ENCODE data around the gene GLI3.

The GLI3 gene

DNA sequence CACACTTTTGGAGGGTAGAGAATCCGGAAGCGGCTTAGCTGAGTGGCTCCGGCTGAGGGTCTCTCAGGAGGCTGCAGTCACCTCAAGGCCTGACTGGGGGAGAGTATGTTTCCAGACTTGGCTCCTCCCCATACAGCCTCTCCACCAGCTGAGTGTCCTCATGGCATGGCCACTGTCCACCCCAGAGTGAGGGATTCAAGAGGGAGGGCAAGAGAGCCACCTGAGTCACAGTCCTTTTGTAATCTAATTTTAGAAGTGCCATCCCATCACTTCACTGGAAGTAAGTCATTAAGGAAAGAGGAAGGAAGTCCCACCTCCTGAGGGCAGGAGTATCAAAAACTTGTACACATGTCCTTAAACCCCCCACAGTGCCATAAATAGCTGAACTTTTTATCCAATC is 134.0 kb downstream of the GLI3 start:
- Histone ChIP-seq H3K9me3 (ENCODE audit: severe bottlenecking) (no peaks in the 10 kb centered on the region), H3K4me1 (ENCODE audit: insufficient read depth, poor library complexity, severe bottlenecking) (peaks cover 50% of the 10 kb centered on the region), H3K27me3 (ENCODE audit: insufficient read depth, poor library complexity, severe bottlenecking) (no peaks in the 10 kb centered on the region), H3K36me3 (ENCODE audit: low read depth) (no peaks in the 10 kb centered on the region; the same call in 1 of the 2 replicates), H3K4me3 (ENCODE audit: severe bottlenecking) (no peak overlapping the region), H3K27ac (ENCODE audit: poor library complexity, severe bottlenecking) (no peak overlapping the region)
- DNase-seq (ENCODE audit: low spot score): no peak
- TF ChIP-seq, protein P1, sequence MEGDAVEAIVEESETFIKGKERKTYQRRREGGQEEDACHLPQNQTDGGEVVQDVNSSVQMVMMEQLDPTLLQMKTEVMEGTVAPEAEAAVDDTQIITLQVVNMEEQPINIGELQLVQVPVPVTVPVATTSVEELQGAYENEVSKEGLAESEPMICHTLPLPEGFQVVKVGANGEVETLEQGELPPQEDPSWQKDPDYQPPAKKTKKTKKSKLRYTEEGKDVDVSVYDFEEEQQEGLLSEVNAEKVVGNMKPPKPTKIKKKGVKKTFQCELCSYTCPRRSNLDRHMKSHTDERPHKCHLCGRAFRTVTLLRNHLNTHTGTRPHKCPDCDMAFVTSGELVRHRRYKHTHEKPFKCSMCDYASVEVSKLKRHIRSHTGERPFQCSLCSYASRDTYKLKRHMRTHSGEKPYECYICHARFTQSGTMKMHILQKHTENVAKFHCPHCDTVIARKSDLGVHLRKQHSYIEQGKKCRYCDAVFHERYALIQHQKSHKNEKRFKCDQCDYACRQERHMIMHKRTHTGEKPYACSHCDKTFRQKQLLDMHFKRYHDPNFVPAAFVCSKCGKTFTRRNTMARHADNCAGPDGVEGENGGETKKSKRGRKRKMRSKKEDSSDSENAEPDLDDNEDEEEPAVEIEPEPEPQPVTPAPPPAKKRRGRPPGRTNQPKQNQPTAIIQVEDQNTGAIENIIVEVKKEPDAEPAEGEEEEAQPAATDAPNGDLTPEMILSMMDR (IDR thresholded peaks at IDR 0.05; ENCODE audit: poor library complexity, severe bottlenecking): no peak
- no peak for ATAC-seq (ENCODE audit: low read depth)

DNA sequence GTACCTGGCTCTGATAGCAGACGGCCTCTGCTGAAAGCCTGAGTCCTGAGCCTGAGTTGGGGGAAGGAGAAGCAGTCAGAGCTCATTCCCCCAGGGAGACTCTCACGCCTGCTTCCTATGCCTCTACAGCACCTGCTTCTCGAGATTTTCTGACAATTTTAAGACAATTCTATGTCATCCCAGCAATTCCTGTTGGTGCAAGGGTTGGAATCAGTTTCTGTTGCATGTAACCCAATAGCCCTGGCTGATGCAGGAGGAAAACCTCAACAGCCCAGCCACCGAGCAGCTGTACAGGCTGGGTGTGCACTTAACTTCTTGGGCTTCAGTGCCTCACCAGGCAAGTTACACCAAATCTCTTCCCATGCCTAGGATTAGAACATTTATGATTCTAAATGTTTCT is 134.7 kb downstream of the GLI3 start:
- no peaks in the 10 kb centered on the region for H3K27me3 ChIP-seq (ENCODE audit: insufficient read depth, poor library complexity, severe bottlenecking)
- H3K27ac ChIP-seq (ENCODE audit: poor library complexity, severe bottlenecking): no peak overlapping the region
- no peaks in the 10 kb centered on the region for H3K9me3 ChIP-seq (ENCODE audit: severe bottlenecking)
- H3K4me3 ChIP-seq (ENCODE audit: severe bottlenecking): no peak overlapping the region
- no peak for ATAC-seq (ENCODE audit: low read depth)
- H3K36me3 ChIP-seq (ENCODE audit: low read depth): no peaks in the 10 kb centered on the region; the same call in 1 of the 2 replicates
- no peak for DNase-seq (ENCODE audit: low spot score)
- peaks cover 50% of the 10 kb centered on the region for H3K4me1 ChIP-seq (ENCODE audit: insufficient read depth, poor library complexity, severe bottlenecking)
- TF ChIP-seq, protein P1 (IDR thresholded peaks at IDR 0.05; ENCODE audit: poor library complexity, severe bottlenecking): no peak

DNA sequence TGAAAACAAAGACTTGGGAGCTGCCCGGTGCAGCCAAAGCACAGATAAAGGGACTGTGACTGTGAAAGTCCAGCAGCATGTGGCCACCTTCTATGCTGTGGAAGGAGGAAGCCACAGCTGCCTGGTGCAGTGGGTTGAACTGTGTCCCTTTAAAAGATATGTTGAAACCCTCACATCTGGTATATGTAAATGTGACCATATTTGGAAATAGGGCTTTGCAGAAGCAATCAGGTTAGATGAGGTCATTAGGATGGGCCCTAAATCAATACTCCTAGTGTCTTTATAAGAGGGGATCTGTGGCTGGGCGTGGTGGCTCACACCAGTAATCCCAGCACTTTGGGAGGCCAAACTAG is 136.9 kb downstream of the GLI3 start:
- Histone ChIP-seq H3K27ac (ENCODE audit: poor library complexity, severe bottlenecking) (peak overlapping the region; percentile 67), H3K27me3 (ENCODE audit: insufficient read depth, poor library complexity, severe bottlenecking) (no peaks in the 10 kb centered on the region), H3K4me3 (ENCODE audit: severe bottlenecking) (no peak overlapping the region), H3K9me3 (ENCODE audit: severe bottlenecking) (no peaks in the 10 kb centered on the region), H3K36me3 (ENCODE audit: low read depth) (no peaks in the 10 kb centered on the region; the same call in 1 of the 2 replicates), H3K4me1 (ENCODE audit: insufficient read depth, poor library complexity, severe bottlenecking) (peaks cover 34% of the 10 kb centered on the region)
- TF ChIP-seq, protein P1 (IDR thresholded peaks at IDR 0.05; ENCODE audit: poor library complexity, severe bottlenecking): no peak
- ATAC-seq (ENCODE audit: low read depth): peak; percentile 21; the same call in 2 of the 3 replicates
- DNase-seq (ENCODE audit: low spot score): no peak

DNA sequence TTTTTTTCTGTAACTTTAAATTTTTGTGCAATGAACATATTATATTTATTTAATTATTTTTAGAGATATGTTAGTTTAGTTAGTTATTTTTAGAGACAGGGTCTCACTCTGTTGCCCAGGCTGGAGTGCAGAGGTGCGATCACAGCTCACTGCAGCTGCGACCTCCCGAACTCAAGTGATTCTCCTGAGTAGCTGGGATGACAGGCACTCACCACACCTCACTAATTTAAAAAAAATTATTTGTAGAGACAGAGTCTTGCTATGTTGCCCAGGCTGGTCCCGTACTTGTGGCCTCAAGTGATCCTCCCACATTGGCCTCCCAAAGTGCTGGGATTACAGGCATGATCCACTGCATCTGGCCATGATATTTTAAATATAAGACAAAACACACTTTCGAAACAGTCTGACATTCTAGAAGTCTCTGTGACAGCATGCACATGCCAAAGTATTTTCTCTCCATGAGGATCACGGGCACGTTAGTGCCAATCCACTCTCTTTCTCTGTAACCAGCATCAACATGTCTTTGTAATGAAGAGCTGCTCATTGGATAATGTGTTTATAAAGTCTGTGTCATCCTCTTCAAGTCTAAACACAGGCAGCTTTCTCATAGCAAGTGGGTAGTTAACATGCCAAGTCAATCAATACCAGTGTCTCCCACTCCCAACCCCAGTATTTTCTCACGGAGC is 137.4 kb downstream of the GLI3 start:
- TF ChIP-seq, protein P1 (IDR thresholded peaks at IDR 0.05; ENCODE audit: poor library complexity, severe bottlenecking): no peak
- H3K36me3 ChIP-seq (ENCODE audit: low read depth): no peaks in the 10 kb centered on the region; the same call in 1 of the 2 replicates
- H3K27ac ChIP-seq (ENCODE audit: poor library complexity, severe bottlenecking): peak overlapping the region; percentile 67
- DNase-seq (ENCODE audit: low spot score) (no peak), ATAC-seq (ENCODE audit: low read depth) (peak; percentile 40; the same call in 2 of the 3 replicates)
- no peaks in the 10 kb centered on the region for H3K27me3 ChIP-seq (ENCODE audit: insufficient read depth, poor library complexity, severe bottlenecking)
- no peaks in the 10 kb centered on the region for H3K9me3 ChIP-seq (ENCODE audit: severe bottlenecking)
- H3K4me3 ChIP-seq (ENCODE audit: severe bottlenecking): no peak overlapping the region
- H3K4me1 ChIP-seq (ENCODE audit: insufficient read depth, poor library complexity, severe bottlenecking): peaks cover 34% of the 10 kb centered on the region

DNA sequence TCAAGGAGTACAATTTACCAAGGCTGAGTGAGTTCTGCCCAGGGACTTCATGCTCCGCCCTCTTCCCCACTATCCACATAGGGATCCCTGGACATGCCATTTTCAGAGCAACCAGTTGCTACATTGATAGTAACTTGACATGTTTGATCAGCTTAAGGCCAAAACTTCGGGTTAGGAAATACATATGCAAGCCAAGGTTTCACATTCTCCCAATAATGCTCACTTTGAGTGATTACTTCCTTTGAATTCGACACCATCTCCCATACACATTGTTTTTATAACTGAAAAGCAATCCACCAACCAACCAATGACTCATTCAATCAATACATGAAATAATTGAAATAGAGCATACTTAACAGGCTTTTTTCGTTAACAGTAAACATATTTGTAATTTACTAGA is 137.9 kb downstream of the GLI3 start:
- Histone ChIP-seq H3K27me3 (ENCODE audit: insufficient read depth, poor library complexity, severe bottlenecking) (no peaks in the 10 kb centered on the region), H3K4me1 (ENCODE audit: insufficient read depth, poor library complexity, severe bottlenecking) (peaks cover 34% of the 10 kb centered on the region), H3K9me3 (ENCODE audit: severe bottlenecking) (no peaks in the 10 kb centered on the region), H3K4me3 (ENCODE audit: severe bottlenecking) (no peak overlapping the region), H3K27ac (ENCODE audit: poor library complexity, severe bottlenecking) (peak overlapping the region; percentile 67), H3K36me3 (ENCODE audit: low read depth) (no peaks in the 10 kb centered on the region; the same call in 1 of the 2 replicates)
- DNase-seq (ENCODE audit: low spot score): no peak
- no peak for ATAC-seq (ENCODE audit: low read depth)
- TF ChIP-seq, protein P1 (IDR thresholded peaks at IDR 0.05; ENCODE audit: poor library complexity, severe bottlenecking): no peak

Measured in RWPE2 (cell line).